Fibroblast of mammary gland (primary cell): ENCODE results near the gene USH1C.

ENCODE experiments used
- DNase-seq: peaks from one replicate; pipeline ENCODE4 v3.0.0-alpha.2; 2010; ENCODE audit warnings: low read depth
- H3K4me3 ChIP-seq: 2 replicates; pipeline ENCODE4 v1.5.1; 2011; ENCODE audit warnings: low read depth, mild to moderate bottlenecking, low read length, moderate library complexity; ENCODE audit not compliant: control insufficient read depth
- TF ChIP-seq, protein P1 (sequence below): conservative IDR thresholded peaks from 2 replicates; pipeline ENCODE4 v1.5.1; 2011; ENCODE audit warnings: low read depth, low read length, inconsistent platforms; ENCODE audit not compliant: control insufficient read depth, insufficient read depth

USH1C gene

DNA sequence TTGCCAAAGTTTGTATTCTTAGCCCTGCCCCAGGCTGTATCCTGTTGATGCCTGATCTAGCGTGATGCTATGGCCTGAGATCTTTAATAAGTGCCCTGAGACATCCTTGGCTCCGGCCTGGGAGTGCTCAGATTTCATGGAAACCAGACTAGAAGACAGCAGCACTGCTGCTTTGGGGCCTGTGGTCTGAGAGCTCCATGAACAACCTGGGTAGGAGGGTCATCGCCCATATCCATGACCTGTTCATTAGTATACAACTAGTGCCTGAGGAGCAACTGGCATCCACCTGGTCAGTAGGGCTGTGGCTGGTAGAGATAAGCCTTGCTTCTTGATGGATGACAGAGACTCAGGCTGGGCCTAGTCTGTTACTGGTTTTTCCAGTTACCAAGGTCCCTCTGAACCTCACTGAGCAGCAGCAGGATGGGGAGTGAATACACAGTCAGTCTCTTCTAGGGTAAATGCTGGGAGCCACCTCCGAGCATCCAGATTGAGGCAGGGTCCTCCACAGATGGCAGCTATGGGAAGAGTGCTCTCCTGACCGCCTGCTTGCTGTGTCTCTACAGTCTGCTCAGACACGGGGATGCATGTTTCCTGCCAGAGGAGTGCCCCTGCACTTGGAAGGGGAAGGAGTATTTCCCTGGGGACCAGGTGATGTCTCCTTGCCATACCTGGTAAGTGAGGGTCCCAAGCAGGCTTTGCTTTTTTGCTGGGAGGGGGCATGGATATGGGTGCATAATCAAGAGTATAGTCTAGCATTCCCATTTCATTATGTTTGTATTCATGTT, 41.9 kb upstream of the USH1C start:
- DNase-seq, result no peak
- TF ChIP-seq, protein P1, sequence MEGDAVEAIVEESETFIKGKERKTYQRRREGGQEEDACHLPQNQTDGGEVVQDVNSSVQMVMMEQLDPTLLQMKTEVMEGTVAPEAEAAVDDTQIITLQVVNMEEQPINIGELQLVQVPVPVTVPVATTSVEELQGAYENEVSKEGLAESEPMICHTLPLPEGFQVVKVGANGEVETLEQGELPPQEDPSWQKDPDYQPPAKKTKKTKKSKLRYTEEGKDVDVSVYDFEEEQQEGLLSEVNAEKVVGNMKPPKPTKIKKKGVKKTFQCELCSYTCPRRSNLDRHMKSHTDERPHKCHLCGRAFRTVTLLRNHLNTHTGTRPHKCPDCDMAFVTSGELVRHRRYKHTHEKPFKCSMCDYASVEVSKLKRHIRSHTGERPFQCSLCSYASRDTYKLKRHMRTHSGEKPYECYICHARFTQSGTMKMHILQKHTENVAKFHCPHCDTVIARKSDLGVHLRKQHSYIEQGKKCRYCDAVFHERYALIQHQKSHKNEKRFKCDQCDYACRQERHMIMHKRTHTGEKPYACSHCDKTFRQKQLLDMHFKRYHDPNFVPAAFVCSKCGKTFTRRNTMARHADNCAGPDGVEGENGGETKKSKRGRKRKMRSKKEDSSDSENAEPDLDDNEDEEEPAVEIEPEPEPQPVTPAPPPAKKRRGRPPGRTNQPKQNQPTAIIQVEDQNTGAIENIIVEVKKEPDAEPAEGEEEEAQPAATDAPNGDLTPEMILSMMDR, result no peak

DNA sequence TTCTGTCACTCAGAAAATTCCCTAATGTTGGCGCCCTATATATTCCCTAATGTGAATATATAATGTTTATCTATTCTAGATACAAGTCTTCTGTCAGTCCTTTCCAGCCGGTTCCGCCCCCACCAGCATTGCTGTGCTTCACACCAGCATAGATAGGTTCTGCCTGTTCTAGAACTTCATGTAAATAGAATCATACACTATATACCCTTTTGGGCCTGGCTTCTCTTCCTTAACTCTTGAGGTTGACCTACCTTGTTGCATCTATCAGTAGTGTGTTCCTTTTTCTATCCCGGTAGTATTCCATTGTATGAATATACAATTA, 37.5 kb upstream of the USH1C start:
- DNase-seq, result no peak
- H3K4me3 ChIP-seq, result no peak overlapping the region
- TF ChIP-seq, protein P1, result no peak

More for the DNA sequence above, 41.9 kb upstream of the USH1C start:
- no peak overlapping the region for H3K4me3 ChIP-seq

DNA sequence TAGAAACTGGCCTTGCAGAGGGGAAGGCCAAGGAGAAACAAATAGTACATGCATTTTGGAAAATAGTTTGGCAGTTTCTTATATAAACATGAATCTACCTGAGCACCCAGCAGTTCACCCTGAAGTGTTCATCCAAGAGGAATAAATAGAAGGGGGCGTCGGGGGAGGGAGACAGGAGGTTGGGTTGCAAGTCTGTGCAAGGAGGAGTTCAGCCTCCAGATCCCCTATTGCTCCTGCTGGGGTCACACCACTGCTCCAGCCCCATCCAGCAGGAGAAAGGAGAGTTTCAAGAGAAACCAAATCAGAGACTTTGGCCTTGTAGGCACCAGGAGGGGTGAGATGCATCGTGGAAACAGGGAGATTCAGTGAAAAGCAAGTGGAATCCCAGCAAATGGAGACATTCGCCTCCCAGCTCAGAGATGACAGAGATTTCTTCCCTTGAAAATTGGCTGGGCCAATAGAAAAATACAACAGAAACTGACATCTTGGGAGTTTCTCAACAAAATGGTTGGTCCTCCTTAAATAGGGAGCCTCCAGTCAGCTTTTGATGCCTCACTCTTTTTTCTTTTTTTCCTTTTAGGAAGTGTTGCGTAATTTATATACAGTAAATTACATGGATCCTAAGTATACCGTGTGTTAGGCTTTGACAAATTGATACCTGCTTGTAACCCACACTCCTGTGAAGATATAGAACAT, 37.0 kb upstream of the USH1C start:
- TF ChIP-seq, protein P1, result no peak
- H3K4me3 ChIP-seq, result no peak overlapping the region
- no peak for DNase-seq

DNA sequence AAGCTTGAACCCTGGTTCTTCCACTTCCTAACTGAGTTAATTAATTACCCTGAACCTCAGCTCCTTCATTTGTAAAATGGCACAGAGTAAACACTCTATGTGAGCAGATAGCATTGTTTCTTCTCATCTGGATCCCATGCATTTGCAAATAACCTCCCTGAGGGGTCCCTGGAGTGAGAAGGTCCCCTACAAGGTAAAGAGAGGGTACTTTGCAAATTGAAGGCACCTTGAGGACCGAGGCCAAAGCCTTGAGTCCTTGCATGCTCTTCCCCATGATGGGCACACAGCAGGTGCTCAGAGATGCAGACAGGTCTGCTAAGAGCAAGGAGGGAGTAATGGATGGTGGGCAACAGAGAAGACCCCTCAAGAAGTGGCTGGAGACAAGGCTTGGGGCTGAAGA, 36.1 kb upstream of the USH1C start:
- DNase-seq, result no peak
- H3K4me3 ChIP-seq, result no peak overlapping the region
- TF ChIP-seq, protein P1, result no peak

DNA sequence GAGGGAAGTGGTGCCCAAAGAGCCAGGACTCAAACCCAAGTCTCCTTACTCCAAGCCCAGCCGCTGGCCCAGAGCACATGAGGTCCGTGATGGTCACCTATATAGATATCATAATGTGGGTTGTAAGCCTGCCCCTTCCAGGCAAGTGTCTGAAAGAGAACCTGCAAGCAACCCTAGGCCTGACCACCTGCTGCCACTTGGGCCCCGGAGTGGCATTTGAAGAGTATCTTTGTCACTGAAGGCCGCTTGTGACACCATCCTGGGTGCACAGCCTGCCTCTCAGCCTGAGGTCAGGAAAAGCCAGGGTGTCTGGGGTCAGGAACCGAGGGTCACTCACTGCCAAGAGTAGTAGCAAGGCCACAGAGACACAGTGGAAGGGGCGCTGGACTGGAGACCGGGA, 35.2 kb upstream of the USH1C start:
- no peak overlapping the region for H3K4me3 ChIP-seq
- no peak for DNase-seq
- TF ChIP-seq, protein P1, result no peak

DNA sequence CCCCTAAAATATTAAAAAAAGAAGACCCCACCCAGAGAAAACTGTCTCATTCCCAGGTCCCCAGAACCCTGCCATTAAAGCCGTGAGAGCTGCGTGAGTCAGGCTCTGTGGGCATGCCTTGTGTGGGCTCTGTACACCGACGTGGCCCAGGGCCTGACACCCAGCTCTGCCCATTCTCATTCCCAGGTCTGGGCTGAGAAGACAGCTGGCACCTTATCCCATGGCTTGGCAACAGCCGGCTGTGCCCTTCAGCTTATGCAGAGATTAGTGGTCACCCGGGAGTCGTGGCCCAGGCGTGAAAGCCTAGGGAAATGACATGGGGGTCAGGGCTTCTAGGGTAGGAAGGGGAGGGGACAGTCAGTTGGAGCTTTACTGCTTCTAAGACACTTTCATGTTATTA, 34.7 kb upstream of the USH1C start:
- H3K4me3 ChIP-seq, result no peak overlapping the region
- TF ChIP-seq, protein P1, result no peak
- DNase-seq, result no peak

DNA sequence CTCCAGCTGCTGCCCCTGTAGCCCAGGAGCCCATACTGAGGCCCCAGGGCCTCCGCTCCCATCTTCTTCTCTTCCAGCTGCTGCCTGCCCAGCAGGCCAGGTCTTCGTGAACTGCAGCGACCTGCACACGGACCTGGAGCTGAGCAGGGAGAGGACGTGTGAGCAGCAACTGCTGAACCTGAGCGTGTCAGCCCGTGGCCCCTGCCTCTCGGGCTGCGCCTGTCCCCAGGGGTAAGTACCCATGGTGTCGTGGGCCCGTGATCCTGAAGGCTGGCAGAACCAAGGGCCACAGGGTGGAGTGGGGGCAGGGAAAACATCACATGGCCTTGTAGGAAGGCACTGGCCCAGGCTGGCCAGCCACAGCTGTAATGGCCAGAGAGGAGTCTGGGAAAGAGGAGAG, 34.1 kb upstream of the USH1C start:
- TF ChIP-seq, protein P1, result no peak
- DNase-seq, result no peak
- H3K4me3 ChIP-seq, result no peak overlapping the region
